SK-N-SH (cell line): ENCODE results near the gene CSNK1G3. TPM values are rescaled to one million over a fixed set of nuclear protein-coding genes. Genes with fewer than 3 reads are reported as not detected.

Source experiments
- CTCF ChIA-PET: fragments of 300-600, 350-600 bp; formaldehyde crosslinking; extraction: SDS; loops from one replicate; lab custom pipeline; 2021; lab: Yijun Ruan, JAX
- POLR2A ChIA-PET: fragments of 350-600 bp; sonication (Branson Sonifier 250); formaldehyde crosslinking; extraction: SDS; loops from one replicate; lab custom pipeline; 2020; ENCODE audit warnings: antibody characterized with exemption, inconsistent platforms; lab: Yijun Ruan, JAX
- DNase-seq: peaks from one replicate; pipeline ENCODE4 v3.0.0; 2012
- H2AFZ ChIP-seq: fragments of 200-600 bp; sonication (generic); 2 replicates; pipeline ENCODE4 v1.8.1; 2016; ENCODE audit warnings: antibody characterized with exemption, mild to moderate bottlenecking, low read depth
- H3F3A ChIP-seq: fragments of 200-600 bp; sonication (generic); replicated peaks from 2 replicates; pipeline ENCODE3; 2016; ENCODE audit warnings: antibody characterized with exemption, mild to moderate bottlenecking; ENCODE audit not compliant: insufficient read depth
- H3K27ac ChIP-seq, 2 experiments: fragments of 200-500 bp in 1 of 2; fragments of 200-600 bp in 1 of 2; sonication (Bioruptor generic) in 1 of 2; sonication (generic), shearing (Covaris generic) in 1 of 2; 2 replicates each; pipeline versions ENCODE4 v1.5.1 to v1.6.1; 2014 to 2016; ENCODE audit warnings: low read depth in 2 of 2, inconsistent platforms in 1 of 2, low read length in 1 of 2, mild to moderate bottlenecking in 1 of 2, mixed read lengths in 1 of 2
- H3K27me3 ChIP-seq: fragments of 200-600 bp; sonication (generic), shearing (Covaris generic); 2 replicates; pipeline ENCODE4 v1.6.1; 2016; ENCODE audit warnings: mixed run types; ENCODE audit not compliant: insufficient read depth
- H3K36me3 ChIP-seq, 2 experiments: fragments of 200-500 bp in 1 of 2; fragments of 200-600 bp in 1 of 2; sonication (Bioruptor generic) in 1 of 2; sonication (generic) in 1 of 2; replicated peaks in 1 of 2; 2 replicates each; pipeline versions ENCODE3 to v1.5.1; 2014 to 2016; ENCODE audit warnings: low read length in 1 of 2, mild to moderate bottlenecking in 1 of 2; ENCODE audit not compliant: insufficient read depth in 2 of 2, control insufficient read depth in 1 of 2
- H3K4me1 ChIP-seq, 2 experiments: fragments of 200-500 bp in 1 of 2; fragments of 200-600 bp in 1 of 2; sonication (Bioruptor generic) in 1 of 2; sonication (generic), shearing (Covaris generic) in 1 of 2; 2 replicates each; pipeline versions ENCODE4 v1.5.1 to v1.6.1; 2014 to 2016; ENCODE audit warnings: low read depth in 1 of 2, low read length in 1 of 2, mixed run types in 1 of 2; ENCODE audit not compliant: insufficient read depth in 2 of 2, control insufficient read depth in 1 of 2
- H3K4me2 ChIP-seq: fragments of 200-600 bp; sonication (generic), shearing (Covaris generic); 2 replicates; pipeline ENCODE4 v1.6.1; 2017; ENCODE audit warnings: mixed run types
- H3K4me3 ChIP-seq, 2 experiments: fragments of 200-500 bp in 1 of 2; fragments of 200-600 bp in 1 of 2; sonication (Bioruptor generic) in 1 of 2; sonication (generic), shearing (Covaris generic) in 1 of 2; 2 replicates each; pipeline versions ENCODE4 v1.5.1 to v1.8.1; 2014 to 2016; ENCODE audit warnings: low read depth in 2 of 2, inconsistent platforms in 1 of 2, low read length in 1 of 2, mild to moderate bottlenecking in 1 of 2, mixed read lengths in 1 of 2, moderate library complexity in 1 of 2
- H3K79me2 ChIP-seq: fragments of 200-600 bp; sonication (generic); 2 replicates; pipeline ENCODE4 v1.8.1; 2017; ENCODE audit warnings: mild to moderate bottlenecking; ENCODE audit not compliant: insufficient read depth
- H3K9ac ChIP-seq: fragments of 200-600 bp; sonication (generic); 2 replicates; pipeline ENCODE4 v1.6.1; 2017; ENCODE audit warnings: mixed run types
- H3K9me2 ChIP-seq: fragments of 200-600 bp; sonication (generic); 2 replicates; pipeline ENCODE4 v1.6.1; 2017; ENCODE audit warnings: mixed run types
- H3K9me3 ChIP-seq: fragments of 200-600 bp; sonication (generic); 2 replicates; pipeline ENCODE4 v1.6.1; 2017; ENCODE audit warnings: mixed run types, mild to moderate bottlenecking, moderate library complexity
- H4K20me1 ChIP-seq: fragments of 200-600 bp; sonication (generic); 2 replicates; pipeline ENCODE4 v1.6.1; 2017; ENCODE audit warnings: mild to moderate bottlenecking, mixed run types; ENCODE audit not compliant: insufficient read depth
- EP300 ChIP-seq, 2 experiments: IDR thresholded peaks; 2 replicates each; pipeline versions ENCODE4 v1.4.0 to v1.6.1; 2012; ENCODE audit warnings: borderline replicate concordance in 1 of 2, low read depth in 1 of 2, low read length in 1 of 2
- FOSL2 ChIP-seq: IDR thresholded peaks from 2 replicates; pipeline ENCODE4 v1.4.0; 2012; ENCODE audit warnings: low read depth, mild to moderate bottlenecking, moderate library complexity, borderline replicate concordance
- FOXM1 ChIP-seq: IDR thresholded peaks from 2 replicates; pipeline ENCODE4 v1.4.0; 2012; ENCODE audit warnings: low read depth, mild to moderate bottlenecking
- MXI1 ChIP-seq: IDR thresholded peaks from 2 replicates; pipeline ENCODE4 v1.6.1; 2012; ENCODE audit warnings: mild to moderate bottlenecking, low read depth, low read length, improper control_type of control experiment
- RAD21 ChIP-seq: IDR thresholded peaks from 2 replicates; pipeline ENCODE4 v1.6.1; 2012; ENCODE audit warnings: mild to moderate bottlenecking, low read length
- RFX5 ChIP-seq: IDR thresholded peaks from 2 replicates; pipeline ENCODE4 v1.6.1; 2012; ENCODE audit warnings: mild to moderate bottlenecking, improper control_type of control experiment, low read length
- RXRA ChIP-seq: IDR thresholded peaks from 2 replicates; pipeline ENCODE4 v1.4.0; 2012; ENCODE audit warnings: low read depth, mild to moderate bottlenecking, borderline replicate concordance
- SIN3A ChIP-seq: IDR thresholded peaks from 2 replicates; pipeline ENCODE4 v1.6.1; 2012; ENCODE audit warnings: low read depth, mild to moderate bottlenecking, low read length, moderate library complexity, borderline replicate concordance
- TAF1 ChIP-seq: IDR thresholded peaks from 2 replicates; pipeline ENCODE4 v1.6.1; 2012; ENCODE audit warnings: low read depth, mild to moderate bottlenecking, low read length, moderate library complexity, borderline replicate concordance
- USF1 ChIP-seq: IDR thresholded peaks from 2 replicates; pipeline ENCODE4 v1.4.0; 2012; ENCODE audit warnings: low read depth, borderline replicate concordance
- WGBS: methylation state at CpG from one replicate; pipeline ENCODE4 v1.1.6; 2017; ENCODE audit warnings: low lambda C conversion rate; 5-methylcytosine and 5-hydroxymethylcytosine counted together
- polyA plus RNA-seq, 3 experiments: library from polyadenylated mRNA; depleted of rRNA; stranded (reverse); fragments of >200 nt; gene quantifications; 2 replicates each; pipeline ENCODE4 v1.2.3, GENCODE V29; 2012
- TF ChIP-seq, protein P1 (sequence below): IDR thresholded peaks from 2 replicates; pipeline ENCODE4 v1.4.0; 2012; ENCODE audit warnings: low read depth
- TF ChIP-seq, protein P2 (sequence below): fragments of 200-600 bp; sonication (generic); IDR thresholded peaks from 2 replicates; pipeline ENCODE4 v1.6.1; 2017; ENCODE audit warnings: antibody characterized with exemption, mild to moderate bottlenecking, moderate library complexity
- TF ChIP-seq, protein P3 (sequence below): IDR thresholded peaks from 2 replicates; pipeline ENCODE4 v1.4.0; 2012; ENCODE audit warnings: low read depth, borderline replicate concordance

CSNK1G3 gene
- polyA plus RNA-seq, 1 of the 3 experiments (the other 2 are of a cell fraction), result 13.1 TPM

GRCh38 chr5:123520677-123521247 is 8.8 kb downstream of the CSNK1G3 start:
- Histone ChIP-seq H4K20me1 (peaks cover 62% of the 10 kb centered on the region), H3K9me3 (no peaks in the 10 kb centered on the region), H3K9ac (no peak overlapping the region), H2AFZ (no peak overlapping the region), H3K79me2 (peaks cover 98% of the 10 kb centered on the region), H3K36me3 (no peaks in the 10 kb centered on the region), H3K4me2 (no peak overlapping the region), H3F3A (peaks cover under 1% of the 10 kb centered on the region), H3K9me2 (no peaks in the 10 kb centered on the region), H3K27me3 (no peaks in the 10 kb centered on the region), H3K27ac (no peak overlapping the region), H3K4me3 (no peak overlapping the region), H3K4me1 (peaks cover 0 to 2% of the 10 kb centered on the region in 2 experiments; a peak in 1 of 4 replicates)
- DNase-seq, result no peak
- no peak for TF ChIP-seq USF1
- TF ChIP-seq, protein P1, sequence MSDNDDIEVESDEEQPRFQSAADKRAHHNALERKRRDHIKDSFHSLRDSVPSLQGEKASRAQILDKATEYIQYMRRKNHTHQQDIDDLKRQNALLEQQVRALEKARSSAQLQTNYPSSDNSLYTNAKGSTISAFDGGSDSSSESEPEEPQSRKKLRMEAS, result no peak
- ChIA-PET POLR2A (no interaction called here), CTCF (no interaction called here)

GRCh38 chr5:123524146-123524545 is 12.2 kb downstream of the CSNK1G3 start:
- no peaks in the 10 kb centered on the region for H3K27me3 ChIP-seq
- no peaks in the 10 kb centered on the region for H3K9me3 ChIP-seq
- no peak overlapping the region for H3K4me2 ChIP-seq
- TF ChIP-seq FOXM1 (no peak), RXRA (no peak), RFX5 (no peak), SIN3A (no peak), USF1 (no peak), MXI1 (no peak), EP300 (IDR thresholded peaks at IDR 0.05; ENCODE audit: borderline replicate concordance in 1 of 2, low read depth in 1 of 2, low read length in 1 of 2) (no peak), FOSL2 (no peak), TAF1 (no peak), RAD21 (no peak)
- TF ChIP-seq, protein P2, sequence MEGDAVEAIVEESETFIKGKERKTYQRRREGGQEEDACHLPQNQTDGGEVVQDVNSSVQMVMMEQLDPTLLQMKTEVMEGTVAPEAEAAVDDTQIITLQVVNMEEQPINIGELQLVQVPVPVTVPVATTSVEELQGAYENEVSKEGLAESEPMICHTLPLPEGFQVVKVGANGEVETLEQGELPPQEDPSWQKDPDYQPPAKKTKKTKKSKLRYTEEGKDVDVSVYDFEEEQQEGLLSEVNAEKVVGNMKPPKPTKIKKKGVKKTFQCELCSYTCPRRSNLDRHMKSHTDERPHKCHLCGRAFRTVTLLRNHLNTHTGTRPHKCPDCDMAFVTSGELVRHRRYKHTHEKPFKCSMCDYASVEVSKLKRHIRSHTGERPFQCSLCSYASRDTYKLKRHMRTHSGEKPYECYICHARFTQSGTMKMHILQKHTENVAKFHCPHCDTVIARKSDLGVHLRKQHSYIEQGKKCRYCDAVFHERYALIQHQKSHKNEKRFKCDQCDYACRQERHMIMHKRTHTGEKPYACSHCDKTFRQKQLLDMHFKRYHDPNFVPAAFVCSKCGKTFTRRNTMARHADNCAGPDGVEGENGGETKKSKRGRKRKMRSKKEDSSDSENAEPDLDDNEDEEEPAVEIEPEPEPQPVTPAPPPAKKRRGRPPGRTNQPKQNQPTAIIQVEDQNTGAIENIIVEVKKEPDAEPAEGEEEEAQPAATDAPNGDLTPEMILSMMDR, result no peak
- TF ChIP-seq, protein P3, sequence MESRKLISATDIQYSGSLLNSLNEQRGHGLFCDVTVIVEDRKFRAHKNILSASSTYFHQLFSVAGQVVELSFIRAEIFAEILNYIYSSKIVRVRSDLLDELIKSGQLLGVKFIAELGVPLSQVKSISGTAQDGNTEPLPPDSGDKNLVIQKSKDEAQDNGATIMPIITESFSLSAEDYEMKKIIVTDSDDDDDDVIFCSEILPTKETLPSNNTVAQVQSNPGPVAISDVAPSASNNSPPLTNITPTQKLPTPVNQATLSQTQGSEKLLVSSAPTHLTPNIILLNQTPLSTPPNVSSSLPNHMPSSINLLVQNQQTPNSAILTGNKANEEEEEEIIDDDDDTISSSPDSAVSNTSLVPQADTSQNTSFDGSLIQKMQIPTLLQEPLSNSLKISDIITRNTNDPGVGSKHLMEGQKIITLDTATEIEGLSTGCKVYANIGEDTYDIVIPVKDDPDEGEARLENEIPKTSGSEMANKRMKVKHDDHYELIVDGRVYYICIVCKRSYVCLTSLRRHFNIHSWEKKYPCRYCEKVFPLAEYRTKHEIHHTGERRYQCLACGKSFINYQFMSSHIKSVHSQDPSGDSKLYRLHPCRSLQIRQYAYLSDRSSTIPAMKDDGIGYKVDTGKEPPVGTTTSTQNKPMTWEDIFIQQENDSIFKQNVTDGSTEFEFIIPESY, result no peak
- peaks cover 54% of the 10 kb centered on the region for H4K20me1 ChIP-seq
- H2AFZ ChIP-seq, result no peak overlapping the region
- POLR2A ChIA-PET, result no interaction called here
- no peak for DNase-seq
- no peaks in the 10 kb centered on the region for H3K36me3 ChIP-seq
- no peak overlapping the region for H3K27ac ChIP-seq
- WGBS, result 96% methylated on average over 4 of the region's 4 CpGs
- no peaks in the 10 kb centered on the region for H3K4me1 ChIP-seq
- no peak overlapping the region for H3K9ac ChIP-seq
- no peaks in the 10 kb centered on the region for H3K9me2 ChIP-seq
- CTCF ChIA-PET, result no interaction called here
- H3K4me3 ChIP-seq, result no peak overlapping the region
- no peaks in the 10 kb centered on the region for H3F3A ChIP-seq
- peaks cover 90% of the 10 kb centered on the region for H3K79me2 ChIP-seq
